ENCODE measurements around the gene FYB1. TPM values are rescaled to one million over a fixed set of nuclear protein-coding genes. Genes with fewer than 3 reads are reported as not detected.

The FYB1 gene
- total RNA-seq, 1 experiment from 2014 or later: 0.52 TPM

DNA sequence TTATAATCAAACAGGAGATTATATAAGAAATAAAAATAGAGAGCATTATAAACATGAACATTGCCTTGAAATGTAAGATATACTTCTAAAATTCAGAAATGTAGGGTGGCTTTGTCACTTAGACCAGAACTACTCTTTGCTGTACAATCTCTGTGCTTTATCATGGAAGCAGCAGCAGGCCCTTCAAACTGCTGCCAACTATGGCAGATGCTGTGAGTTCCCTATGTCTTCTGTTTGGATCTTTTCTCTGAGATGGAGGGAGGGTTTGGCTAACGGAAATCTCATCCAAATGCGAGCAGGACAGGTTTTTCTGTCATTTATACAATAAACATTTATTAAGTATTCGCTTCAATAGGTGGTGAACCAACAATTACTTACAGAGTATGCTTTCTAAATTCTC lies 110.4 kb downstream of the FYB1 start (continued):
- TF ChIP-seq, protein P1, sequence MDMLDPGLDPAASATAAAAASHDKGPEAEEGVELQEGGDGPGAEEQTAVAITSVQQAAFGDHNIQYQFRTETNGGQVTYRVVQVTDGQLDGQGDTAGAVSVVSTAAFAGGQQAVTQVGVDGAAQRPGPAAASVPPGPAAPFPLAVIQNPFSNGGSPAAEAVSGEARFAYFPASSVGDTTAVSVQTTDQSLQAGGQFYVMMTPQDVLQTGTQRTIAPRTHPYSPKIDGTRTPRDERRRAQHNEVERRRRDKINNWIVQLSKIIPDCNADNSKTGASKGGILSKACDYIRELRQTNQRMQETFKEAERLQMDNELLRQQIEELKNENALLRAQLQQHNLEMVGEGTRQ (CRISPR knock-in tag; IDR thresholded peaks at IDR 0.05): no peak
- TF ChIP-seq ZNF423 (CRISPR knock-in tag; IDR thresholded peaks at IDR 0.05) (no peak), JAZF1 (CRISPR knock-in tag; IDR thresholded peaks at IDR 0.05) (no peak), ESRRA (CRISPR knock-in tag; IDR thresholded peaks at IDR 0.05; ENCODE audit: borderline replicate concordance) (no peak)
- TF ChIP-seq, protein P2, sequence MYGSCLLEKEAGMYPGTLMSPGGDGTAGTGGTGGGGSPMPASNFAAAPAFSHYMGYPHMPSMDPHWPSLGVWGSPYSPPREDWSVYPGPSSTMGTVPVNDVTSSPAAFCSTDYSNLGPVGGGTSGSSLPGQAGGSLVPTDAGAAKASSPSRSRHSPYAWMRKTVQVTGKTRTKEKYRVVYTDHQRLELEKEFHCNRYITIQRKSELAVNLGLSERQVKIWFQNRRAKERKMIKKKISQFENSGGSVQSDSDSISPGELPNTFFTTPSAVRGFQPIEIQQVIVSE (CRISPR knock-in tag; IDR thresholded peaks at IDR 0.05; ENCODE audit: borderline replicate concordance): no peak
- TF ChIP-seq, protein P3, sequence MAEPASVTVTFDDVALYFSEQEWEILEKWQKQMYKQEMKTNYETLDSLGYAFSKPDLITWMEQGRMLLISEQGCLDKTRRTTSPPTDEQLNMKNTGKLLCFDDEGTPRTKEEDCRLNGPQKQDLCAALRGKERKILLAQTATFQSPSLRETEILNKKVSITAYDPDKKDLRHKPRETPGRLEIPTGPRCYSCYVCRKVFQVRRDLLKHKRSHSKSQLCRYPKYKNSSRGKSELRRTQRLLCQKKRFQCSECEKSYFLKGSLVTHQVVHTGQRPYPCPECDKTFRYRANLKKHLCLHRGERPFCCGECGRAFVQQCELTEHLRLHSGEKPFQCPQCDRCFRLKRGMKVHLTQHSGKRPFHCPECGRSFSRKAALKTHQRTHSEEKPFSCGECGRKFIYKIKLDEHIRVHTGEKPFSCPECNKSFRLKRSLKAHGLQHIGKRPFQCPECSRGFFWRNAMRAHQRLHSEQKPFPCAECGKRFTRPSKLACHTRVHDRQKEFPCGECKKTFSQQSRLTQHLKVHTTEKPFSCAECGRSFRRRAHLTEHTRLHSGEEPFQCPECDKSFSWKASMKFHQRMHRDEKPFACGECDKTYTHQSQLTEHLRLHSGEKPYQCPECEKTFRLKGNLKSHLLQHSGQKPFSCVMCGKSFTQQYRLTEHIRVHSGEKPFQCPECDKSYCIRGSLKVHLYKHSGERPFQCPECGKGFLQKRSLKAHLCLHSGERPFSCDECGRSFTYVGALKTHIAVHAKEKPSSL (CRISPR knock-in tag; conservative IDR thresholded peaks at IDR 0.05): no peak
- TF ChIP-seq, protein P4, sequence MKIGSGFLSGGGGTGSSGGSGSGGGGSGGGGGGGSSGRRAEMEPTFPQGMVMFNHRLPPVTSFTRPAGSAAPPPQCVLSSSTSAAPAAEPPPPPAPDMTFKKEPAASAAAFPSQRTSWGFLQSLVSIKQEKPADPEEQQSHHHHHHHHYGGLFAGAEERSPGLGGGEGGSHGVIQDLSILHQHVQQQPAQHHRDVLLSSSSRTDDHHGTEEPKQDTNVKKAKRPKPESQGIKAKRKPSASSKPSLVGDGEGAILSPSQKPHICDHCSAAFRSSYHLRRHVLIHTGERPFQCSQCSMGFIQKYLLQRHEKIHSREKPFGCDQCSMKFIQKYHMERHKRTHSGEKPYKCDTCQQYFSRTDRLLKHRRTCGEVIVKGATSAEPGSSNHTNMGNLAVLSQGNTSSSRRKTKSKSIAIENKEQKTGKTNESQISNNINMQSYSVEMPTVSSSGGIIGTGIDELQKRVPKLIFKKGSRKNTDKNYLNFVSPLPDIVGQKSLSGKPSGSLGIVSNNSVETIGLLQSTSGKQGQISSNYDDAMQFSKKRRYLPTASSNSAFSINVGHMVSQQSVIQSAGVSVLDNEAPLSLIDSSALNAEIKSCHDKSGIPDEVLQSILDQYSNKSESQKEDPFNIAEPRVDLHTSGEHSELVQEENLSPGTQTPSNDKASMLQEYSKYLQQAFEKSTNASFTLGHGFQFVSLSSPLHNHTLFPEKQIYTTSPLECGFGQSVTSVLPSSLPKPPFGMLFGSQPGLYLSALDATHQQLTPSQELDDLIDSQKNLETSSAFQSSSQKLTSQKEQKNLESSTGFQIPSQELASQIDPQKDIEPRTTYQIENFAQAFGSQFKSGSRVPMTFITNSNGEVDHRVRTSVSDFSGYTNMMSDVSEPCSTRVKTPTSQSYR (CRISPR knock-in tag; IDR thresholded peaks at IDR 0.05): no peak
- TF ChIP-seq, protein P5, sequence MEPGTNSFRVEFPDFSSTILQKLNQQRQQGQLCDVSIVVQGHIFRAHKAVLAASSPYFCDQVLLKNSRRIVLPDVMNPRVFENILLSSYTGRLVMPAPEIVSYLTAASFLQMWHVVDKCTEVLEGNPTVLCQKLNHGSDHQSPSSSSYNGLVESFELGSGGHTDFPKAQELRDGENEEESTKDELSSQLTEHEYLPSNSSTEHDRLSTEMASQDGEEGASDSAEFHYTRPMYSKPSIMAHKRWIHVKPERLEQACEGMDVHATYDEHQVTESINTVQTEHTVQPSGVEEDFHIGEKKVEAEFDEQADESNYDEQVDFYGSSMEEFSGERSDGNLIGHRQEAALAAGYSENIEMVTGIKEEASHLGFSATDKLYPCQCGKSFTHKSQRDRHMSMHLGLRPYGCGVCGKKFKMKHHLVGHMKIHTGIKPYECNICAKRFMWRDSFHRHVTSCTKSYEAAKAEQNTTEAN (CRISPR knock-in tag; IDR thresholded peaks at IDR 0.05): no peak

DNA sequence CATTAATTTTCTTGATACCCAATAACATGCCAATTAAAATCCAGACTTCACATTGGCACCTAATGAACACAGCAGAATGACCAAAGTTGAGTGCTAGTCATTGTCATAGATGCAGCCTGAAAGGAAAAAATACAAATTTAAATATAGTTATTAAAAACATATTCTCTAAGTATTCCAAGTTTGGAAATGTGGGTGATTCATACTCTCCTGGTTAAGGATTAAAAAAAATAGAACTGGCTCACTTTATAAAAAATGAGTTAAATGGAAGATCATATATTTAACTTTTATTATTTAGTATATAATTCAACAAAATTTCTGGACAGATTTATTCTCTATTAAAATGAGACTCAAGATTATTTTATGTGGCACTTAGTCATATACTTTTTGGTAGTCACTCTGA lies 112.0 kb downstream of the FYB1 start:
- ChIA-PET POLR2A (no interaction called here), CTCF (no interaction called here)
- ATAC-seq (no peak), DNase-seq (ENCODE audit: low spot score) (no peak)
- Mint-ChIP-seq H3K27me3 (ENCODE audit: low read depth) (no peaks in the 10 kb centered on the region), H3K27ac (no peak overlapping the region), H3K4me1 (no peaks in the 10 kb centered on the region), H3K9me3 (no peaks in the 10 kb centered on the region), H3K4me3 (no peak overlapping the region), H3K36me3 (no peaks in the 10 kb centered on the region)
- TF ChIP-seq ZNF423 (CRISPR knock-in tag; IDR thresholded peaks at IDR 0.05) (no peak), SP1 (CRISPR knock-in tag; conservative IDR thresholded peaks at IDR 0.05) (no peak)
- TF ChIP-seq, protein P6, sequence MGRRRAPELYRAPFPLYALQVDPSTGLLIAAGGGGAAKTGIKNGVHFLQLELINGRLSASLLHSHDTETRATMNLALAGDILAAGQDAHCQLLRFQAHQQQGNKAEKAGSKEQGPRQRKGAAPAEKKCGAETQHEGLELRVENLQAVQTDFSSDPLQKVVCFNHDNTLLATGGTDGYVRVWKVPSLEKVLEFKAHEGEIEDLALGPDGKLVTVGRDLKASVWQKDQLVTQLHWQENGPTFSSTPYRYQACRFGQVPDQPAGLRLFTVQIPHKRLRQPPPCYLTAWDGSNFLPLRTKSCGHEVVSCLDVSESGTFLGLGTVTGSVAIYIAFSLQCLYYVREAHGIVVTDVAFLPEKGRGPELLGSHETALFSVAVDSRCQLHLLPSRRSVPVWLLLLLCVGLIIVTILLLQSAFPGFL (CRISPR knock-in tag; IDR thresholded peaks at IDR 0.05; ENCODE audit: borderline replicate concordance): no peak

DNA sequence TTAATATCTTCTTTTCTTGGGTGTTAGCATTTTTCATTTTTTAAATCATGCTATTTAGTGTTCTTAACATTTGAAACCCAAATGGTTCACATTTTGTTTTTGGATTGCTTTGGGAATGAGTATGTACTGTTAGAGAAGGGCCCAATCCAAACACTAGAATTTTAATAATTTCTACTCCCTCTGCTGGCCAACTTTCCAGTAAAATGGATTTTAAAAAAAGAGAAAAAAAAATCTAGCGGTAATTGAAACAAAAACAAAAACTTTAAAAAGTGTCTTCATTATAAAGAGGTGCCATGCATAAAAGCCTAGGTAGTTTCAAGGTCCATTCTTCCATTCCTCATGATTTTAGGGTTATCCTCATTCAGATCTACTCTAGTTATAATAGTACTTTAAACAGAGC lies 113.0 kb downstream of the FYB1 start:
- Mint-ChIP-seq H3K9me3 (no peaks in the 10 kb centered on the region), H3K27me3 (ENCODE audit: low read depth) (no peaks in the 10 kb centered on the region), H3K4me3 (no peak overlapping the region), H3K36me3 (no peaks in the 10 kb centered on the region), H3K27ac (no peak overlapping the region), H3K4me1 (no peaks in the 10 kb centered on the region)
- no peak for ATAC-seq
- no peak for DNase-seq (ENCODE audit: low spot score)
- POLR2A ChIA-PET: no interaction called here
- CTCF ChIA-PET: no interaction called here
- TF ChIP-seq NFYB (CRISPR knock-in tag; conservative IDR thresholded peaks at IDR 0.05; ENCODE audit: low read depth) (no peak), SP1 (CRISPR knock-in tag; conservative IDR thresholded peaks at IDR 0.05) (no peak), ESRRA (CRISPR knock-in tag; IDR thresholded peaks at IDR 0.05; ENCODE audit: borderline replicate concordance) (no peak), IRF2 (CRISPR knock-in tag; IDR thresholded peaks at IDR 0.05; ENCODE audit: borderline replicate concordance, low read depth) (no peak), FOXK1 (CRISPR knock-in tag; IDR thresholded peaks at IDR 0.05) (no peak)
- TF ChIP-seq, protein P7, sequence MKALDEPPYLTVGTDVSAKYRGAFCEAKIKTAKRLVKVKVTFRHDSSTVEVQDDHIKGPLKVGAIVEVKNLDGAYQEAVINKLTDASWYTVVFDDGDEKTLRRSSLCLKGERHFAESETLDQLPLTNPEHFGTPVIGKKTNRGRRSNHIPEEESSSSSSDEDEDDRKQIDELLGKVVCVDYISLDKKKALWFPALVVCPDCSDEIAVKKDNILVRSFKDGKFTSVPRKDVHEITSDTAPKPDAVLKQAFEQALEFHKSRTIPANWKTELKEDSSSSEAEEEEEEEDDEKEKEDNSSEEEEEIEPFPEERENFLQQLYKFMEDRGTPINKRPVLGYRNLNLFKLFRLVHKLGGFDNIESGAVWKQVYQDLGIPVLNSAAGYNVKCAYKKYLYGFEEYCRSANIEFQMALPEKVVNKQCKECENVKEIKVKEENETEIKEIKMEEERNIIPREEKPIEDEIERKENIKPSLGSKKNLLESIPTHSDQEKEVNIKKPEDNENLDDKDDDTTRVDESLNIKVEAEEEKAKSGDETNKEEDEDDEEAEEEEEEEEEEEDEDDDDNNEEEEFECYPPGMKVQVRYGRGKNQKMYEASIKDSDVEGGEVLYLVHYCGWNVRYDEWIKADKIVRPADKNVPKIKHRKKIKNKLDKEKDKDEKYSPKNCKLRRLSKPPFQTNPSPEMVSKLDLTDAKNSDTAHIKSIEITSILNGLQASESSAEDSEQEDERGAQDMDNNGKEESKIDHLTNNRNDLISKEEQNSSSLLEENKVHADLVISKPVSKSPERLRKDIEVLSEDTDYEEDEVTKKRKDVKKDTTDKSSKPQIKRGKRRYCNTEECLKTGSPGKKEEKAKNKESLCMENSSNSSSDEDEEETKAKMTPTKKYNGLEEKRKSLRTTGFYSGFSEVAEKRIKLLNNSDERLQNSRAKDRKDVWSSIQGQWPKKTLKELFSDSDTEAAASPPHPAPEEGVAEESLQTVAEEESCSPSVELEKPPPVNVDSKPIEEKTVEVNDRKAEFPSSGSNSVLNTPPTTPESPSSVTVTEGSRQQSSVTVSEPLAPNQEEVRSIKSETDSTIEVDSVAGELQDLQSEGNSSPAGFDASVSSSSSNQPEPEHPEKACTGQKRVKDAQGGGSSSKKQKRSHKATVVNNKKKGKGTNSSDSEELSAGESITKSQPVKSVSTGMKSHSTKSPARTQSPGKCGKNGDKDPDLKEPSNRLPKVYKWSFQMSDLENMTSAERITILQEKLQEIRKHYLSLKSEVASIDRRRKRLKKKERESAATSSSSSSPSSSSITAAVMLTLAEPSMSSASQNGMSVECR (CRISPR knock-in tag; IDR thresholded peaks at IDR 0.05; ENCODE audit: borderline replicate concordance): no peak
- TF ChIP-seq, protein P2 (CRISPR knock-in tag; IDR thresholded peaks at IDR 0.05; ENCODE audit: borderline replicate concordance): no peak
- TF ChIP-seq, protein P8, sequence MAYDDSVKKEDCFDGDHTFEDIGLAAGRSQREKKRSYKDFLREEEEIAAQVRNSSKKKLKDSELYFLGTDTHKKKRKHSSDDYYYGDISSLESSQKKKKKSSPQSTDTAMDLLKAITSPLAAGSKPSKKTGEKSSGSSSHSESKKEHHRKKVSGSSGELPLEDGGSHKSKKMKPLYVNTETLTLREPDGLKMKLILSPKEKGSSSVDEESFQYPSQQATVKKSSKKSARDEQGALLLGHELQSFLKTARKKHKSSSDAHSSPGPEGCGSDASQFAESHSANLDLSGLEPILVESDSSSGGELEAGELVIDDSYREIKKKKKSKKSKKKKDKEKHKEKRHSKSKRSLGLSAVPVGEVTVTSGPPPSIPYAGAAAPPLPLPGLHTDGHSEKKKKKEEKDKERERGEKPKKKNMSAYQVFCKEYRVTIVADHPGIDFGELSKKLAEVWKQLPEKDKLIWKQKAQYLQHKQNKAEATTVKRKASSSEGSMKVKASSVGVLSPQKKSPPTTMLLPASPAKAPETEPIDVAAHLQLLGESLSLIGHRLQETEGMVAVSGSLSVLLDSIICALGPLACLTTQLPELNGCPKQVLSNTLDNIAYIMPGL (CRISPR knock-in tag; IDR thresholded peaks at IDR 0.05): no peak

All from WTC11 (cell line).